GM23338 (cell line): ENCODE results near the gene SOD1. TPM values are rescaled to one million over a fixed set of nuclear protein-coding genes. Genes with fewer than 3 reads are reported as not detected.

Experiments used
- ATAC-seq: fragments of 200-7000 bp; cut with Tn5 transposase; 3 replicates; pipeline ENCODE4 v1.9.1; 2020
- DNase-seq: peaks from one replicate; pipeline ENCODE4 v3.0.0-alpha.2; 2015; ENCODE audit warnings: low spot score
- H2AFZ ChIP-seq: fragments of 200-600 bp; sonication (generic); 2 replicates; pipeline ENCODE4 v1.8.0; 2016; ENCODE audit warnings: antibody characterized with exemption, mild to moderate bottlenecking, moderate library complexity
- H3F3A ChIP-seq: fragments of 200-600 bp; sonication (generic); replicated peaks from 2 replicates; pipeline ENCODE4 v1.8.0; 2017; ENCODE audit warnings: antibody characterized with exemption, mixed run types, low read depth
- H3K27ac ChIP-seq: fragments of 200-600 bp; sonication (generic); 2 replicates; pipeline ENCODE4 v1.6.1; 2016; ENCODE audit warnings: low read depth
- H3K27me3 ChIP-seq: fragments of 200-600 bp; sonication (generic); 2 replicates; pipeline ENCODE4 v1.8.0; 2016; ENCODE audit warnings: mild to moderate bottlenecking, mixed run types, moderate library complexity; ENCODE audit not compliant: insufficient read depth
- H3K36me3 ChIP-seq: fragments of 200-600 bp; sonication (generic); 2 replicates; pipeline ENCODE4 v1.8.0; 2016; ENCODE audit warnings: mild to moderate bottlenecking; ENCODE audit not compliant: insufficient read depth
- H3K4me1 ChIP-seq: fragments of 200-600 bp; sonication (generic); 2 replicates; pipeline ENCODE4 v1.8.0; 2016; ENCODE audit warnings: mild to moderate bottlenecking, moderate library complexity; ENCODE audit not compliant: insufficient read depth
- H3K4me2 ChIP-seq: fragments of 200-600 bp; sonication (generic); 2 replicates; pipeline ENCODE4 v1.7.1; 2017; ENCODE audit warnings: mixed run types
- H3K4me3 ChIP-seq: fragments of 200-600 bp; sonication (generic); 2 replicates; pipeline ENCODE4 v1.6.1; 2016; ENCODE audit warnings: mixed run types
- H3K79me2 ChIP-seq: fragments of 200-600 bp; sonication (generic); replicated peaks from 2 replicates; pipeline ENCODE4 v1.8.0; 2017; ENCODE audit warnings: mild to moderate bottlenecking; ENCODE audit not compliant: insufficient read depth
- H3K9me2 ChIP-seq: fragments of 200-600 bp; sonication (generic); 2 replicates; pipeline ENCODE4 v1.8.0; 2017; ENCODE audit not compliant: insufficient read depth
- H4K20me1 ChIP-seq: fragments of 200-600 bp; sonication (generic); replicated peaks from 2 replicates; pipeline ENCODE4 v1.8.0; 2017; ENCODE audit warnings: mild to moderate bottlenecking; ENCODE audit not compliant: insufficient read depth
- H3K27ac Mint-ChIP-seq: 2 replicates; pipeline ENCODE4 v1.8.0; 2020; ENCODE audit warnings: inconsistent platforms, mild to moderate bottlenecking, moderate library complexity, mixed read lengths
- H3K27me3 Mint-ChIP-seq: 3 replicates; pipeline ENCODE4 v1.8.0; 2022; ENCODE audit warnings: low read depth, mild to moderate bottlenecking, moderate library complexity, mixed read lengths, inconsistent platforms; ENCODE audit not compliant: insufficient read depth, poor library complexity
- H3K36me3 Mint-ChIP-seq: 3 replicates; pipeline ENCODE4 v1.8.0; 2021; ENCODE audit warnings: low read depth, mild to moderate bottlenecking, inconsistent platforms, moderate library complexity, mixed read lengths
- H3K4me1 Mint-ChIP-seq: 3 replicates; pipeline ENCODE4 v1.8.0; 2020; ENCODE audit warnings: mild to moderate bottlenecking, inconsistent platforms, mixed read lengths
- H3K4me3 Mint-ChIP-seq: 3 replicates; pipeline ENCODE4 v1.8.0; 2021; ENCODE audit warnings: moderate library complexity, mild to moderate bottlenecking, inconsistent platforms, mixed read lengths
- H3K9me3 Mint-ChIP-seq: 3 replicates; pipeline ENCODE4 v1.8.0; 2020; ENCODE audit warnings: moderate library complexity, mild to moderate bottlenecking, inconsistent platforms, mixed read lengths
- CREB1 ChIP-seq: fragments of 250-450 bp; sonication (Bioruptor Pico); IDR thresholded peaks from 2 replicates; pipeline ENCODE4 v1.5.0; 2020; ENCODE audit warnings: low read depth, mild to moderate bottlenecking, moderate library complexity
- EZH2phosphoT487 ChIP-seq: fragments of 200-600 bp; sonication (generic); IDR thresholded peaks from one replicate; pipeline ENCODE4 v1.8.1; 2018; ENCODE audit warnings: antibody characterized with exemption; ENCODE audit not compliant: unreplicated experiment
- POLR2AphosphoS5 ChIP-seq: IDR thresholded peaks from 2 replicates; pipeline ENCODE4 v1.6.1; 2016; ENCODE audit warnings: antibody characterized with exemption, low read depth
- polyA plus RNA-seq: library from polyadenylated mRNA; unstranded; fragments of >200 nt; fragmentation: Nextera tagmentation; extraction: Ambion mirVana; gene quantifications from 2 replicates; pipeline ENCODE4 v1.2.1, GENCODE V29; 2016
- total RNA-seq: library from RNA; depleted of rRNA; stranded (reverse); fragments of >200 nt; shearing (Covaris generic); gene quantifications from 2 replicates; pipeline ENCODE4 v1.2.3, GENCODE V29; 2014
- TF ChIP-seq, protein P1 (sequence below): IDR thresholded peaks from one replicate; pipeline ENCODE4 v1.6.1; 2018; ENCODE audit warnings: antibody characterized with exemption; ENCODE audit not compliant: unreplicated experiment
- TF ChIP-seq, protein P2 (sequence below): fragments of 250-450 bp; sonication (Bioruptor Pico); IDR thresholded peaks from 2 replicates; pipeline ENCODE4 v1.5.0; 2020; ENCODE audit warnings: mild to moderate bottlenecking, moderate library complexity

Gene SOD1
- total and polyA plus RNA-seq, 2 experiments from 2014 or later, result 123 to 454 TPM

DNA sequence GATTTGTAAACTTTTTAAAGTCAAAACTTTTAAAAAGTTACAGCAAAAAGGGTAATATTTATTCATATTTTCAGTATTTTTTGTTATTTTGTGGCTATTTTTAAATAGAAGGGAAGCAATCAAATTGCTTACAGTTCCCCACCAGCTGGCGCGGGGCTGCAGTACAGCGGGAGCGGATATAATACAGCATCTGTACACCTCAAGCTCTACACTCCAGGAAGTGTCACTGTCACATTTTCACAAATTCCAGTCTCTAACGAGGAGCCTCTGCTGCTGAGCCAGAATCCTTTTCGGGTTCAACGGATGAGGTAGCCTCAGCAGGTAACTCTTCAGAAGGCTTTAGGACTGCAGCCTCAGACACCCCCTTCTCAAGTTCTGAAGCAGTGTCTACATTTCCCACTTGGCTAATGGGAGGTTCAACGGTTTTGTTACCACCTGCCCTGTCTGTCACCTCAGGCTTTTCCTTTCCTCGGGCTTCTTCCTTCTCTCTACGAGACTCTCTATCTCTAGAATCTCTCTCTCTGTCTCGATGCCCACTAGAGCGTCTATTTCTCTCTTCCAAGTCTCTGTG, 11.7 kb downstream of the SOD1 start (continued):
- TF ChIP-seq, protein P1, sequence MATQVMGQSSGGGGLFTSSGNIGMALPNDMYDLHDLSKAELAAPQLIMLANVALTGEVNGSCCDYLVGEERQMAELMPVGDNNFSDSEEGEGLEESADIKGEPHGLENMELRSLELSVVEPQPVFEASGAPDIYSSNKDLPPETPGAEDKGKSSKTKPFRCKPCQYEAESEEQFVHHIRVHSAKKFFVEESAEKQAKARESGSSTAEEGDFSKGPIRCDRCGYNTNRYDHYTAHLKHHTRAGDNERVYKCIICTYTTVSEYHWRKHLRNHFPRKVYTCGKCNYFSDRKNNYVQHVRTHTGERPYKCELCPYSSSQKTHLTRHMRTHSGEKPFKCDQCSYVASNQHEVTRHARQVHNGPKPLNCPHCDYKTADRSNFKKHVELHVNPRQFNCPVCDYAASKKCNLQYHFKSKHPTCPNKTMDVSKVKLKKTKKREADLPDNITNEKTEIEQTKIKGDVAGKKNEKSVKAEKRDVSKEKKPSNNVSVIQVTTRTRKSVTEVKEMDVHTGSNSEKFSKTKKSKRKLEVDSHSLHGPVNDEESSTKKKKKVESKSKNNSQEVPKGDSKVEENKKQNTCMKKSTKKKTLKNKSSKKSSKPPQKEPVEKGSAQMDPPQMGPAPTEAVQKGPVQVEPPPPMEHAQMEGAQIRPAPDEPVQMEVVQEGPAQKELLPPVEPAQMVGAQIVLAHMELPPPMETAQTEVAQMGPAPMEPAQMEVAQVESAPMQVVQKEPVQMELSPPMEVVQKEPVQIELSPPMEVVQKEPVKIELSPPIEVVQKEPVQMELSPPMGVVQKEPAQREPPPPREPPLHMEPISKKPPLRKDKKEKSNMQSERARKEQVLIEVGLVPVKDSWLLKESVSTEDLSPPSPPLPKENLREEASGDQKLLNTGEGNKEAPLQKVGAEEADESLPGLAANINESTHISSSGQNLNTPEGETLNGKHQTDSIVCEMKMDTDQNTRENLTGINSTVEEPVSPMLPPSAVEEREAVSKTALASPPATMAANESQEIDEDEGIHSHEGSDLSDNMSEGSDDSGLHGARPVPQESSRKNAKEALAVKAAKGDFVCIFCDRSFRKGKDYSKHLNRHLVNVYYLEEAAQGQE, result no peak
- TF ChIP-seq CREB1 (CRISPR knock-in tag), result no peak

DNA sequence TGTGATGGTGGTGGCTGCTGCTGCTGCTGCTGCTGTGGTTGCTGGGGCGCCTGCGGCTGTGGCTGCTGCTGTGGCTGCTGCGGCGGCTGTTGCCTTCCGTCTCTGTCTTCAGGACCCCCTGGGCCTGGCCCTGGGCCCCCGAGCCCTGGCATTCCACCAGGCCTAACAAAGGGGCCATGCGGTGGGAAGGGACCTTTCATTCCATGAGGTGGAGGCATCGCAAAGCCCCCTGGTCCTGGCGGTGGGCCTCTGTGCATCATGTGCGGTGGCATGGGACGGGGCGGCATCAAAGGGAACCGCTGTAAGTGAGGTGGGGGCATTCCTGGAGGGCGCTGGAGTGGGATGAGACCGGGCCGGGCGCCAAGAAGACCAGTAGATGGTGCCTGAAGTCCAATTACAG, 12.4 kb downstream of the SOD1 start:
- no peaks in the 10 kb centered on the region for H3K9me3 Mint-ChIP-seq
- peaks cover 22% of the 10 kb centered on the region for H3K4me1 ChIP-seq
- no peaks in the 10 kb centered on the region for H3K79me2 ChIP-seq
- TF ChIP-seq EZH2phosphoT487 (no peak), POLR2AphosphoS5 (peak; percentile 2; the same call in 1 of the 2 replicates)
- TF ChIP-seq, protein P2, sequence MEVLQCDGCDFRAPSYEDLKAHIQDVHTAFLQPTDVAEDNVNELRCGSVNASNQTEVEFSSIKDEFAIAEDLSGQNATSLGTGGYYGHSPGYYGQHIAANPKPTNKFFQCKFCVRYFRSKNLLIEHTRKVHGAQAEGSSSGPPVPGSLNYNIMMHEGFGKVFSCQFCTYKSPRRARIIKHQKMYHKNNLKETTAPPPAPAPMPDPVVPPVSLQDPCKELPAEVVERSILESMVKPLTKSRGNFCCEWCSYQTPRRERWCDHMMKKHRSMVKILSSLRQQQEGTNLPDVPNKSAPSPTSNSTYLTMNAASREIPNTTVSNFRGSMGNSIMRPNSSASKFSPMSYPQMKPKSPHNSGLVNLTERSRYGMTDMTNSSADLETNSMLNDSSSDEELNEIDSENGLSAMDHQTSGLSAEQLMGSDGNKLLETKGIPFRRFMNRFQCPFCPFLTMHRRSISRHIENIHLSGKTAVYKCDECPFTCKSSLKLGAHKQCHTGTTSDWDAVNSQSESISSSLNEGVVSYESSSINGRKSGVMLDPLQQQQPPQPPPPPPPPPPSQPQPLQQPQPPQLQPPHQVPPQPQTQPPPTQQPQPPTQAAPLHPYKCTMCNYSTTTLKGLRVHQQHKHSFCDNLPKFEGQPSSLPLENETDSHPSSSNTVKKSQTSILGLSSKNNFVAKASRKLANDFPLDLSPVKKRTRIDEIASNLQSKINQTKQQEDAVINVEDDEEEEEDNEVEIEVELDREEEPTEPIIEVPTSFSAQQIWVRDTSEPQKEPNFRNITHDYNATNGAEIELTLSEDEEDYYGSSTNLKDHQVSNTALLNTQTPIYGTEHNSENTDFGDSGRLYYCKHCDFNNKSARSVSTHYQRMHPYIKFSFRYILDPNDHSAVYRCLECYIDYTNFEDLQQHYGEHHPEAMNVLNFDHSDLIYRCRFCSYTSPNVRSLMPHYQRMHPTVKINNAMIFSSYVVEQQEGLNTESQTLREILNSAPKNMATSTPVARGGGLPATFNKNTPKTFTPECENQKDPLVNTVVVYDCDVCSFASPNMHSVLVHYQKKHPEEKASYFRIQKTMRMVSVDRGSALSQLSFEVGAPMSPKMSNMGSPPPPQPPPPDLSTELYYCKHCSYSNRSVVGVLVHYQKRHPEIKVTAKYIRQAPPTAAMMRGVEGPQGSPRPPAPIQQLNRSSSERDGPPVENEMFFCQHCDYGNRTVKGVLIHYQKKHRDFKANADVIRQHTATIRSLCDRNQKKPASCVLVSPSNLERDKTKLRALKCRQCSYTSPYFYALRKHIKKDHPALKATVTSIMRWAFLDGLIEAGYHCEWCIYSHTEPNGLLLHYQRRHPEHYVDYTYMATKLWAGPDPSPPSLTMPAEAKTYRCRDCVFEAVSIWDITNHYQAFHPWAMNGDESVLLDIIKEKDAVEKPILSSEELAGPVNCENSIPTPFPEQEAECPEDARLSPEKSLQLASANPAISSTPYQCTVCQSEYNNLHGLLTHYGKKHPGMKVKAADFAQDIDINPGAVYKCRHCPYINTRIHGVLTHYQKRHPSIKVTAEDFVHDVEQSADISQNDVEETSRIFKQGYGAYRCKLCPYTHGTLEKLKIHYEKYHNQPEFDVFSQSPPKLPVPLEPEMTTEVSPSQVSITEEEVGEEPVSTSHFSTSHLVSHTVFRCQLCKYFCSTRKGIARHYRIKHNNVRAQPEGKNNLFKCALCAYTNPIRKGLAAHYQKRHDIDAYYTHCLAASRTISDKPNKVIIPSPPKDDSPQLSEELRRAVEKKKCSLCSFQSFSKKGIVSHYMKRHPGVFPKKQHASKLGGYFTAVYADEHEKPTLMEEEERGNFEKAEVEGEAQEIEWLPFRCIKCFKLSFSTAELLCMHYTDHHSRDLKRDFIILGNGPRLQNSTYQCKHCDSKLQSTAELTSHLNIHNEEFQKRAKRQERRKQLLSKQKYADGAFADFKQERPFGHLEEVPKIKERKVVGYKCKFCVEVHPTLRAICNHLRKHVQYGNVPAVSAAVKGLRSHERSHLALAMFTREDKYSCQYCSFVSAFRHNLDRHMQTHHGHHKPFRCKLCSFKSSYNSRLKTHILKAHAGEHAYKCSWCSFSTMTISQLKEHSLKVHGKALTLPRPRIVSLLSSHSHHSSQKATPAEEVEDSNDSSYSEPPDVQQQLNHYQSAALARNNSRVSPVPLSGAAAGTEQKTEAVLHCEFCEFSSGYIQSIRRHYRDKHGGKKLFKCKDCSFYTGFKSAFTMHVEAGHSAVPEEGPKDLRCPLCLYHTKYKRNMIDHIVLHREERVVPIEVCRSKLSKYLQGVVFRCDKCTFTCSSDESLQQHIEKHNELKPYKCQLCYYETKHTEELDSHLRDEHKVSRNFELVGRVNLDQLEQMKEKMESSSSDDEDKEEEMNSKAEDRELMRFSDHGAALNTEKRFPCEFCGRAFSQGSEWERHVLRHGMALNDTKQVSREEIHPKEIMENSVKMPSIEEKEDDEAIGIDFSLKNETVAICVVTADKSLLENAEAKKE, result no peak
- DNase-seq (no peak), ATAC-seq (peak; percentile 60)
- no peaks in the 10 kb centered on the region for H3K27me3 ChIP-seq
- peaks cover 43% of the 10 kb centered on the region for H3K4me1 Mint-ChIP-seq
- H3K27me3 Mint-ChIP-seq, result peaks cover 2% of the 10 kb centered on the region
- no peak overlapping the region for H3K4me3 ChIP-seq
- H3K36me3 ChIP-seq, result peaks cover 11% of the 10 kb centered on the region; the same call in 1 of the 2 replicates
- H4K20me1 ChIP-seq, result peaks cover 5% of the 10 kb centered on the region; the same call in 1 of the 2 replicates
- no peaks in the 10 kb centered on the region for H3F3A ChIP-seq
- no peaks in the 10 kb centered on the region for H3K9me2 ChIP-seq
- no peak overlapping the region for H3K4me2 ChIP-seq
- no peak overlapping the region for H2AFZ ChIP-seq
- H3K36me3 Mint-ChIP-seq, result peaks cover 25% of the 10 kb centered on the region; the same call in 2 of the 3 replicates
- peak overlapping the region; percentile 2; the same call in 1 of the 2 replicates for H3K27ac Mint-ChIP-seq
- H3K4me3 Mint-ChIP-seq, result no peak overlapping the region
- H3K27ac ChIP-seq, result 0 out of 2 replicates have a peak overlapping the region, but pooled peaks have one; percentile 28
